Measurements from ENCODE around the gene GJB6. TPM values are rescaled to one million over a fixed set of nuclear protein-coding genes. Genes with fewer than 3 reads are reported as not detected.

GJB6 gene
- total RNA-seq, 6 experiments from 2014 or later: not detected

- no peaks in the 10 kb centered on the region for H3K4me1 ChIP-seq
- 51% methylated on average over 5 of the region's 6 CpGs for WGBS (ENCODE audit: insufficient coverage, low coverage, low lambda C conversion rate, missing lambda C conversion rate)
- no peak overlapping the region for H3K27ac ChIP-seq
- no peaks in the 10 kb centered on the region for H3K36me3 ChIP-seq
- no peaks in the 10 kb centered on the region for H3K27me3 ChIP-seq
- TF ChIP-seq CTCF (IDR thresholded peaks at IDR 0.05) (no peak), POLR2A (IDR thresholded peaks at IDR 0.05) (no peak)
- no peak overlapping the region for H3K4me3 ChIP-seq
- DNase-seq: no peak
- H3K9me3 ChIP-seq: no peaks in the 10 kb centered on the region
- intact Hi-C loops (cut with DNase I): no loop called here
- no peak for ATAC-seq
Observed at GRCh38 chr13:20221772-20222171, 10.3 kb downstream of the GJB6 start.

- intact Hi-C loops (cut with DNase I): no loop called here
- no peak for ATAC-seq
Observed at GRCh38 chr13:20219577-20219976, 12.5 kb downstream of the GJB6 start.

GRCh38 chr13:20217168-20217567, 15.0 kb downstream of the GJB6 start:
- Histone ChIP-seq H3K9me3 (no peaks in the 10 kb centered on the region), H3K27ac (no peak overlapping the region), H3K27me3 (no peaks in the 10 kb centered on the region), H3K4me3 (no peak overlapping the region), H3K36me3 (no peaks in the 10 kb centered on the region), H3K4me1 (no peaks in the 10 kb centered on the region)
- DNase-seq: no peak
- 57% methylated on average over 3 of the region's 3 CpGs for WGBS (ENCODE audit: insufficient coverage, low coverage, low lambda C conversion rate, missing lambda C conversion rate)
- intact Hi-C loops (cut with DNase I): no loop called here
- ATAC-seq: no peak
- TF ChIP-seq POLR2A (IDR thresholded peaks at IDR 0.05) (no peak), CTCF (IDR thresholded peaks at IDR 0.05) (no peak)

More at GRCh38 chr13:20219577-20219976, 12.5 kb downstream of the GJB6 start:
- H3K27me3 ChIP-seq: no peaks in the 10 kb centered on the region
- H3K9me3 ChIP-seq: no peaks in the 10 kb centered on the region
- H3K27ac ChIP-seq: no peak overlapping the region
- TF ChIP-seq POLR2A (IDR thresholded peaks at IDR 0.05): no peak
- no peak for TF ChIP-seq CTCF (IDR thresholded peaks at IDR 0.05)
- H3K4me3 ChIP-seq: no peak overlapping the region
- no peaks in the 10 kb centered on the region for H3K4me1 ChIP-seq
- DNase-seq: no peak
- H3K36me3 ChIP-seq: no peaks in the 10 kb centered on the region

GRCh38 chr13:20209948-20210347, 22.2 kb downstream of the GJB6 start:
- TF ChIP-seq POLR2A (IDR thresholded peaks at IDR 0.05): no peak
- no peak for TF ChIP-seq CTCF (IDR thresholded peaks at IDR 0.05)
- 90% methylated on average over 1 of the region's 1 CpG for WGBS (ENCODE audit: insufficient coverage, low coverage, low lambda C conversion rate, missing lambda C conversion rate)
- no peak overlapping the region for H3K27ac ChIP-seq
- no peaks in the 10 kb centered on the region for H3K4me1 ChIP-seq
- H3K4me3 ChIP-seq: no peak overlapping the region
- no peaks in the 10 kb centered on the region for H3K36me3 ChIP-seq
- intact Hi-C loops (cut with DNase I): no loop called here
- DNase-seq (no peak), ATAC-seq (no peak)
- H3K9me3 ChIP-seq: no peaks in the 10 kb centered on the region
- H3K27me3 ChIP-seq: no peaks in the 10 kb centered on the region

GRCh38 chr13:20206698-20207235, 25.4 kb downstream of the GJB6 start:
- Histone ChIP-seq H3K27me3 (no peaks in the 10 kb centered on the region), H3K4me3 (no peak overlapping the region), H3K36me3 (no peaks in the 10 kb centered on the region), H3K9me3 (no peaks in the 10 kb centered on the region), H3K4me1 (no peaks in the 10 kb centered on the region), H3K27ac (no peak overlapping the region)
- TF ChIP-seq CTCF (IDR thresholded peaks at IDR 0.05) (no peak), POLR2A (IDR thresholded peaks at IDR 0.05) (no peak)
- 70% methylated on average over 8 of the region's 16 CpGs for WGBS (ENCODE audit: insufficient coverage, low coverage, low lambda C conversion rate, missing lambda C conversion rate)
- no peak for ATAC-seq
- intact Hi-C loops (cut with DNase I): no loop called here
- DNase-seq: no peak
